ENCODE data around the gene TMEM115. TPM values are rescaled to one million over a fixed set of nuclear protein-coding genes. Genes with fewer than 3 reads are reported as not detected.

TMEM115 gene
- total and polyA plus RNA-seq, 7 experiments from 2014 or later: 17.7 to 40.9 (median 26.0) TPM

DNA sequence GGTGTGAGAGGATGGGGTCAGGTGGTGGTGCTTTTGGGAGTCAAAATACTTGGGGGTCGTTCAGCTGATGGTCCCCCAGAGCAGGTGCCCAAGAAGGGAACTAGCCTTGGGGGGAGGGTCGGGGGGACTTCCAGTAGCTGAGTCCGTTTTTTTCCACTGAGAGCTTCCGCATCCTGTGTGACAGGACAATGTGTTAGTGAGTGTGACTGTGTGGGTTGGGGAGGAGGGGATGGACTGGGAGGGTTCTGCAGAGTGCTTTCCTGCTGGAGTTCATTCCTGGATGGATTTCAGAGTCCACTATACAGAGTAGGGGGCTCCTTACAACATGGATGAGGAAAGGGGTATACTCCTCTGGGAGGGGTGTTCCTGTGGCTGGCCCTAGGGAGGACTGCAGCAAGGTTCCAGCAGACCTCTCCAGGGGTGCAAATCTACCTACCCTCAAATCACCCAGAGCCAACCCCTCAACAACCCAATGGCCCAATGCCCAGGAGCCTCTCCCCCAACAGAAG is 36.2 kb downstream of the TMEM115 start:
- H3K9me3 Mint-ChIP-seq: no peaks in the 10 kb centered on the region
- Histone ChIP-seq H3K27ac (ENCODE audit: low read depth, low read length) (no peak overlapping the region), H3K36me3 (ENCODE audit: control insufficient read depth in 2 of 3, insufficient read depth in 3 of 3, low read length in 3 of 3) (peaks cover 0 to 18% (median 0%) of the 10 kb centered on the region in 3 experiments), H3K4me3 (ENCODE audit: low read length) (no peak overlapping the region), H3K27me3 (ENCODE audit: control insufficient read depth in 2 of 2, insufficient read depth in 2 of 2, low read length in 2 of 2) (no peaks in the 10 kb centered on the region), H3K4me1 (ENCODE audit: control insufficient read depth in 2 of 2, insufficient read depth in 2 of 2, low read length in 2 of 2) (peaks cover 16 to 23% of the 10 kb centered on the region in 2 donors), H3K9me3 (ENCODE audit: control insufficient read depth in 2 of 3, low read length in 3 of 3) (no peaks in the 10 kb centered on the region)
- ChIA-PET POLR2A (interaction anchor here (1.3 to 34.0 kb wide), 3 partner anchors 12 to 33 kb away, joined by 3 to 656 read pairs (median 27); partner anchors contain the start of genes CYB561D2, NPRL2, TMEM115 and ZMYND10), CTCF (interaction anchor here (0.6 to 2.7 kb wide), 5 partner anchors 14 to 231 kb away, joined by 3 to 13 read pairs (median 3); partner anchors contain the start of genes HYAL3, IFRD2 and NAA80)
- ATAC-seq (no peak), DNase-seq (no peak)
- H3K4me1 Mint-ChIP-seq: peaks cover 17 to 52% (median 43%) of the 10 kb centered on the region in 7 donors
- peak overlapping the region in 6 of 10 donors; percentile 15 to 48 (median 31) for H3K4me3 Mint-ChIP-seq
- H3K27ac Mint-ChIP-seq: peak overlapping the region in 8 of 9 donors; percentile 12 to 81 (median 52)
- H3K36me3 Mint-ChIP-seq: peaks cover 0 to 4% (median 0%) of the 10 kb centered on the region in 5 donors
- intact Hi-C loops (cut with micrococcal nuclease): no loop called here
- H3K27me3 Mint-ChIP-seq: no peaks in the 10 kb centered on the region

- H3K27ac ChIP-seq (ENCODE audit: low read depth, low read length): peak within 1 kb of the TSS; percentile 95
- peaks cover 15 to 23% of the 10 kb centered on the region in 2 donors for H3K4me1 ChIP-seq (ENCODE audit: control insufficient read depth in 2 of 2, insufficient read depth in 2 of 2, low read length in 2 of 2)
- H3K27ac Mint-ChIP-seq: peak within 1 kb of the TSS; percentile 40 to 96 (median 93)
- peak within 1 kb of the TSS; percentile 97 for H3K4me3 ChIP-seq (ENCODE audit: low read length)
- DNase-seq (no peak), ATAC-seq (no peak)
- peak within 1 kb of the TSS; percentile 74 to 90 (median 82) for H3K4me3 Mint-ChIP-seq
- peaks cover 17 to 49% (median 39%) of the 10 kb centered on the region in 7 donors for H3K4me1 Mint-ChIP-seq
- no peaks in the 10 kb centered on the region for H3K9me3 ChIP-seq (ENCODE audit: control insufficient read depth in 2 of 3, low read length in 3 of 3)
- peaks cover 0 to 4% (median 0%) of the 10 kb centered on the region in 5 donors for H3K36me3 Mint-ChIP-seq
- no peaks in the 10 kb centered on the region for H3K27me3 ChIP-seq (ENCODE audit: control insufficient read depth in 2 of 2, insufficient read depth in 2 of 2, low read length in 2 of 2)
- CTCF ChIA-PET: interaction anchor here (0.6 to 2.7 kb wide), 4 partner anchors 14 to 30 kb away, joined by 3 to 13 read pairs (median 3); partner anchors contain the start of genes HYAL3, IFRD2 and NAA80
- H3K9me3 Mint-ChIP-seq: no peaks in the 10 kb centered on the region
- POLR2A ChIA-PET: interaction anchor here (1.3 to 34.0 kb wide), 3 partner anchors 14 to 34 kb away, joined by 5 to 656 read pairs (median 27); partner anchors contain the start of genes CYB561D2, NPRL2, RASSF1 and TMEM115
- H3K27me3 Mint-ChIP-seq: no peaks in the 10 kb centered on the region
- peaks cover 0 to 14% (median 0%) of the 10 kb centered on the region in 3 experiments for H3K36me3 ChIP-seq (ENCODE audit: control insufficient read depth in 2 of 3, insufficient read depth in 3 of 3, low read length in 3 of 3)
- intact Hi-C loops (cut with micrococcal nuclease): no loop called here
These were observed 36.8 kb downstream of the TMEM115 start, which contains the start of gene HYAL2 for GRCh38 chr3:50322386-50323091. Gene HYAL2, minus strand, starts transcription at chr3:50322745. Its CDS starts 2,256 bp downstream, at chr3:50320489.

DNA sequence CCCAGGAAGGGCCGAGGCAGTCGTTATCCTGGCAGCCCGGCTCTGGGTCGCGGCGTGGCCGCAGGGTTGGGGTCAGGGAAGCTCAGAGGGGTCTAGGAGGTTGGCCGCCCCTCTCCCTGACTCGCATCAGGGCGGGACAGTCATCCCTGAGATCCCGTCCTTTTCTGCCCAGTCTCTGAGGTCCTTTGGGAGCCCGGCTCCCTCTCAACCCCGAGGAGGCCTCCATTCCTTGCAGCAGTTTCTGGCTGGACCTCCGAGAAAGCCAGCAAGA is 37.3 kb downstream of the TMEM115 start:
- H3K4me3 ChIP-seq (ENCODE audit: low read length): peak overlapping the region; percentile 97
- Mint-ChIP-seq H3K36me3 (peaks cover 0 to 4% (median 0%) of the 10 kb centered on the region in 5 donors), H3K27me3 (no peaks in the 10 kb centered on the region), H3K27ac (peak overlapping the region in 2 of 9 donors; percentile 91 to 93), H3K4me1 (peaks cover 17 to 45% (median 35%) of the 10 kb centered on the region in 7 donors), H3K9me3 (no peaks in the 10 kb centered on the region), H3K4me3 (peak overlapping the region in 7 of 10 donors; percentile 35 to 90 (median 81))
- ChIA-PET POLR2A (interaction anchor here (1.3 to 34.0 kb wide), 4 partner anchors 15 to 34 kb away, joined by 5 to 656 read pairs (median 20); partner anchors contain the start of genes CYB561D2, HYAL3, NAA80 and NPRL2), CTCF (interaction anchor here (1.2 kb wide), 1 partner anchor 43 kb away, joined by 4 read pairs; no protein-coding TSS in a partner anchor)
- no peaks in the 10 kb centered on the region for H3K9me3 ChIP-seq (ENCODE audit: control insufficient read depth in 2 of 3, low read length in 3 of 3)
- peaks cover 0 to 14% (median 0%) of the 10 kb centered on the region in 3 experiments for H3K36me3 ChIP-seq (ENCODE audit: control insufficient read depth in 2 of 3, insufficient read depth in 3 of 3, low read length in 3 of 3)
- ATAC-seq (no peak), DNase-seq (no peak)
- H3K27ac ChIP-seq (ENCODE audit: low read depth, low read length): peak overlapping the region; percentile 95
- no peaks in the 10 kb centered on the region for H3K27me3 ChIP-seq (ENCODE audit: control insufficient read depth in 2 of 2, insufficient read depth in 2 of 2, low read length in 2 of 2)
- intact Hi-C loops (cut with micrococcal nuclease): no loop called here
- H3K4me1 ChIP-seq (ENCODE audit: control insufficient read depth in 2 of 2, insufficient read depth in 2 of 2, low read length in 2 of 2): peaks cover 11 to 23% of the 10 kb centered on the region in 2 donors

- Histone ChIP-seq H3K9me3 (ENCODE audit: control insufficient read depth in 2 of 3, low read length in 3 of 3) (no peaks in the 10 kb centered on the region), H3K27me3 (ENCODE audit: control insufficient read depth in 2 of 2, insufficient read depth in 2 of 2, low read length in 2 of 2) (no peaks in the 10 kb centered on the region), H3K36me3 (ENCODE audit: control insufficient read depth in 2 of 3, insufficient read depth in 3 of 3, low read length in 3 of 3) (peaks cover 0 to 14% (median 0%) of the 10 kb centered on the region in 3 experiments), H3K4me3 (ENCODE audit: low read length) (peak overlapping the region; percentile 97), H3K4me1 (ENCODE audit: control insufficient read depth in 2 of 2, insufficient read depth in 2 of 2, low read length in 2 of 2) (peaks cover 12 to 21% of the 10 kb centered on the region in 2 donors), H3K27ac (ENCODE audit: low read depth, low read length) (peak overlapping the region; percentile 95)
- H3K4me1 Mint-ChIP-seq: peaks cover 21 to 45% (median 36%) of the 10 kb centered on the region in 7 donors
- no peaks in the 10 kb centered on the region for H3K9me3 Mint-ChIP-seq
- no peaks in the 10 kb centered on the region for H3K27me3 Mint-ChIP-seq
- ChIA-PET CTCF (interaction anchor here (0.7 to 1.2 kb wide), 3 partner anchors 16 to 43 kb away, joined by 3 to 4 read pairs (median 3); partner anchors contain the start of genes HYAL3 and NAA80), POLR2A (interaction anchor here (1.3 to 34.0 kb wide), 4 partner anchors 15 to 35 kb away, joined by 5 to 656 read pairs (median 20); partner anchors contain the start of genes CYB561D2, HYAL3, NAA80 and NPRL2)
- H3K4me3 Mint-ChIP-seq: peak overlapping the region; percentile 74 to 90 (median 82)
- peak; percentile 83 for ATAC-seq
- peaks cover 0 to 7% (median 0%) of the 10 kb centered on the region in 5 donors for H3K36me3 Mint-ChIP-seq
- peak; percentile 67 to 90 (median 83) for DNase-seq
- H3K27ac Mint-ChIP-seq: peak overlapping the region; percentile 40 to 96 (median 93)
- intact Hi-C loops (cut with micrococcal nuclease): loop anchor here (1.0 to 2.0 kb wide), 10 partner anchors 15 to 648 kb away; partner anchors contain the start of genes HYAL3 (in 2 of the 2), NAA80 (in 2 of the 2), CYB561D2 (in 1 of the 2) and IFRD2 (in 1 of the 2)
These were observed 37.8 kb downstream of the TMEM115 start for GRCh38 chr3:50321336-50322114.

GRCh38 chr3:50320853-50321335 is 38.4 kb downstream of the TMEM115 start:
- ATAC-seq (peak; percentile 58), DNase-seq (peak in 3 of 9 donors; percentile 46 to 86 (median 49))
- H3K27ac Mint-ChIP-seq: peak overlapping the region in 8 of 9 donors; percentile 62 to 93 (median 88)
- H3K4me3 Mint-ChIP-seq: peak overlapping the region; percentile 84 to 96 (median 92)
- H3K9me3 Mint-ChIP-seq: no peaks in the 10 kb centered on the region
- POLR2A ChIA-PET: interaction anchor here (1.0 to 34.0 kb wide), 4 partner anchors 16 to 36 kb away, joined by 4 to 656 read pairs (median 20); partner anchors contain the start of genes CYB561D2, HYAL3, NAA80 and NPRL2
- H3K4me3 ChIP-seq (ENCODE audit: low read length): peak overlapping the region; percentile 97
- no peaks in the 10 kb centered on the region for H3K27me3 ChIP-seq (ENCODE audit: control insufficient read depth in 2 of 2, insufficient read depth in 2 of 2, low read length in 2 of 2)
- CTCF ChIA-PET: interaction anchor here (0.7 to 1.2 kb wide), 5 partner anchors 15 to 44 kb away, joined by 3 to 5 read pairs (median 3); partner anchors contain the start of genes HYAL3 and NAA80
- peaks cover 0 to 10% (median 0%) of the 10 kb centered on the region in 5 donors for H3K36me3 Mint-ChIP-seq
- intact Hi-C loops (cut with micrococcal nuclease): loop anchor here (1.0 to 2.0 kb wide), 10 partner anchors 16 to 648 kb away; partner anchors contain the start of genes HYAL3 (in 2 of the 2), NAA80 (in 2 of the 2), CYB561D2 (in 1 of the 2) and IFRD2 (in 1 of the 2)
- no peaks in the 10 kb centered on the region for H3K27me3 Mint-ChIP-seq
- H3K9me3 ChIP-seq (ENCODE audit: control insufficient read depth in 2 of 3, low read length in 3 of 3): no peaks in the 10 kb centered on the region
- H3K4me1 Mint-ChIP-seq: peaks cover 26 to 45% (median 39%) of the 10 kb centered on the region in 7 donors
- peaks cover 0 to 10% (median 0%) of the 10 kb centered on the region in 3 experiments for H3K36me3 ChIP-seq (ENCODE audit: control insufficient read depth in 2 of 3, insufficient read depth in 3 of 3, low read length in 3 of 3)
- peak overlapping the region; percentile 95 for H3K27ac ChIP-seq (ENCODE audit: low read depth, low read length)
- H3K4me1 ChIP-seq (ENCODE audit: control insufficient read depth in 2 of 2, insufficient read depth in 2 of 2, low read length in 2 of 2): peaks cover 14 to 27% of the 10 kb centered on the region in 2 donors
